CD4-positive, alpha-beta T cell treated with Interferon gamma for 1 hour (primary cell): ENCODE measurements around the gene SNX19.
"Not testable (repeated sequence)": the region's sequence is repeated elsewhere in the genome, so short reads cannot be mapped to it uniquely, and the experiment has no call there.

ENCODE experiments used
- DNase-seq: peaks from one replicate; pipeline ENCODE4 v3.0.0-alpha.2; 2020

Gene SNX19, protein sequence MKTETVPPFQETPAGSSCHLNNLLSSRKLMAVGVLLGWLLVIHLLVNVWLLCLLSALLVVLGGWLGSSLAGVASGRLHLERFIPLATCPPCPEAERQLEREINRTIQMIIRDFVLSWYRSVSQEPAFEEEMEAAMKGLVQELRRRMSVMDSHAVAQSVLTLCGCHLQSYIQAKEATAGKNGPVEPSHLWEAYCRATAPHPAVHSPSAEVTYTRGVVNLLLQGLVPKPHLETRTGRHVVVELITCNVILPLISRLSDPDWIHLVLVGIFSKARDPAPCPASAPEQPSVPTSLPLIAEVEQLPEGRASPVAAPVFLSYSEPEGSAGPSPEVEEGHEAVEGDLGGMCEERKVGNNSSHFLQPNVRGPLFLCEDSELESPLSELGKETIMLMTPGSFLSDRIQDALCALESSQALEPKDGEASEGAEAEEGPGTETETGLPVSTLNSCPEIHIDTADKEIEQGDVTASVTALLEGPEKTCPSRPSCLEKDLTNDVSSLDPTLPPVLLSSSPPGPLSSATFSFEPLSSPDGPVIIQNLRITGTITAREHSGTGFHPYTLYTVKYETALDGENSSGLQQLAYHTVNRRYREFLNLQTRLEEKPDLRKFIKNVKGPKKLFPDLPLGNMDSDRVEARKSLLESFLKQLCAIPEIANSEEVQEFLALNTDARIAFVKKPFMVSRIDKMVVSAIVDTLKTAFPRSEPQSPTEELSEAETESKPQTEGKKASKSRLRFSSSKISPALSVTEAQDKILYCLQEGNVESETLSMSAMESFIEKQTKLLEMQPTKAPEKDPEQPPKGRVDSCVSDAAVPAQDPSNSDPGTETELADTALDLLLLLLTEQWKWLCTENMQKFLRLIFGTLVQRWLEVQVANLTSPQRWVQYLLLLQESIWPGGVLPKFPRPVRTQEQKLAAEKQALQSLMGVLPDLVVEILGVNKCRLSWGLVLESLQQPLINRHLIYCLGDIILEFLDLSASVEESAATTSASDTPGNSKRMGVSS

DNA sequence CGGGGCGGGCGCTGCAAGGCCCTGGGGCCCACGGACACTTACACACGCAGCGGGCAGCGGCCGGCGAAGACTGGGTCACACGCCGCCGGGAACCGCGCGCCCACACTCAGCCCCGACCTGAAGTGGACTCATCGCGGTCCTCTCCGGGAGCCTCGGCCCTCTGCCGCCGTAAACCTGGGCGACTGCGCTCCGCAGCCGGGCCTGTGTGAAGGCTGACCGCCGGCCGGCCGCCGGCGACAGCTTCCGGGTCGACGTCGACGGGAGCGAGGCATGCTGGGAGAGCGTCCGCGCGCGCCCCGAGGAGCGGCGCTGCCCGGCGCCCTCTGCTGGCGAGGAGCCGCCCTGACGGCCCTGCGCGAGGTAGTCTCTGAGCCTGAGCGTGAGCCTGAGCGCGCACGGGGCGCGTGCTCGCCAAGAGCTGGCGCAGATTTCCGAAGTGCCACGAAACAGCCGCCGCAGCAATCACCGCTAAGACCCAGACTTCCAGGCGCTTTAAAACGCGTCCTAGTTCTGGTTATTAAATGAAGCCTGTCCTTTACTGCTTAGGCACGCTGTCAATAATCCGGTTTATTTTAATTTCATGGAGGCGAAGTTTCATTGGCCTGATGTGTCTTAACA lies at the start of gene SNX19:
SNX19 (minus strand) TSS at position 242 of the 618 bp plus-strand sequence. CDS start 540 bp downstream, outside the sequence.
- peak; percentile 90 for DNase-seq

DNA sequence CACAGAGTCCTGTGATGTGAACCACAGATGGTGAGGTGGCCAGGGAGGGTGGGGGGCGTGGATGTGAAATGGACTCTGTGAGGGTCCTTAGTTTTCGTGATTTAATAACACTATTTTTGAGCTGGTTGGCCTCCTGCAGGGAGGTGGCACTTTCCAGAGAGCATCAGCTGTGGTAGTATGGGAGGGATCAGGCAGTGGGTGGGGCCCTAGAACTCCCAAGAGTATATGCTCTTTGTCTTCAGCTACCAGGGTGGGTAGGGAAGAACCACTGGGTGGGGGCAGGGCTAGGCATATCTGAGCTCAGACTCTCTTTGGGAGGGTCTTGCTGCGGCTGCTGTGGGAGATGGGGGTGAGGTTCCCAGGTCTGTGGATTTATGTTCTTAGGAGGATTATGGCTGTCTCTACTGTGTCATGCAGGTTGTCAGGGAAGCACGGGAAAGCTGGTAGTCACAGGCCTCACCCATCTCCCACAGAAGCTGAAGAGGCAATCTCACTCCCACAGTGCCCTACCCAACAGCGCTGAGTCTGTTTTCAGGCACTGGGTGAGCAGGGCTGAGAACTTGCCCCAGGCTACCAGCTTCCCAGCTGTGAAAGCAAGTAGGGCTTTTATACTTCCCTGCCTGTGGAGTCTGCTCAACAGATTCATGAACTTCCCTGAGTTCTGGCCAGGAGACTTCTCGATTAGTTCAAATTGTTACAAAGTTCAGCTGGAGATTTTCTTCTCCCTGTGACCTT lies 47.9 kb upstream of the SNX19 start:
- DNase-seq: no peak

DNA sequence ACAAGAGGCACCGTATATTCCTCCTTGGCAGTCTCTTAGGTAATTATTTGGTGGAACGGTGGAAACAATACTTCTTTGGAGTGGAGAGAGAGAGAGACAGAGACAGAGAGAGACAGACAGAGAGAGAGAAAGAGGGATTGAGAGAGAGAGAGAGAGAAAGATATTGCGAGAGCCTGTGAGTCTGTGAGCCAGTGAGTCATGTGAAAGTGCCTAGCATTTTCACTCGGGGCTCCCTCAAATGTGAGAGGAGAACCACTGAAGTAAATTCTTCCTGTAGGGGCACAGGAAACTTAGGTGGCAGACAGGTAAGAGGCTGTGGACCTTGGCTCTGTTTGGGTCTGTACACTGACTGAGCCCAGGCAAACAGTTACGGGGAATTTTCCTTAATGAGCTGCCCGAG lies 31.6 kb upstream of the SNX19 start:
- DNase-seq: no peak

DNA sequence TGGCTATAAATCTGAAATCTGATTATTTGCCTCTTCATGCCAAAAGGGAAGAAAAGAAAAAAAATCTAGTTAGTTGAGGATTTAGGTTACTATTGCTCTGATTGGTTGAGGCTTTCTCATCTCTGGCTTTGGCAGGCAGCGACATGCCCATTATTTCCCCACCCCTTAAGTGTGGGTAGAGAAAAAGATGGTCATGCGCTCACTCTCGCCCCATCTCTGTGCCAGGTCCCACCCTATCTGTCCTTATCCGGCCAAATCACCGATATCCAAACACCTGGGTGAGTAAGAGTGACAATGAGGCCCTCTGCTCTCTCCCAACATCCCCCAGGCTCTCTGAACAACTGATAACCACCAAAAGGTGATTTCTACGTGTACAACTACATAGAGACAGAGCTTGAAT lies 31.2 kb upstream of the SNX19 start:
- no peak for DNase-seq

DNA sequence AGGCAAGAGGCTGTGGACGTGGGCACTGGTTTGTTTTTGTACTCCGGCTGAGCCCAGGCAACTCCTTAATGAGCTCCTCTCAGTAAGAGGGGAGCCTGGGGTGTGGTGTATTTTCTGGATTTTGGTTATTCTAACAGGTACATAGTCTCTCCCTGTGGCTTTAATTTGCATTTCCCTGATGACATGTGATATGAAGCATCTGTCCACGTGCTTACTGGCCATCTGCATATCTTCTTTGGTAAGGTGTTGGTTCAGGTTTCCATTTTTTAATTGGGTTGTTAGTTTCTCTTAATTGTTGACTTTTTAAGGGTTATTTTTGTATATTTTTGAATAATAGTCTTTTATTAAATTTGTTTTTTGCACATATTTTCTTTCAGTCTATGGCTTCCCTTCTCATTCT lies 30.8 kb upstream of the SNX19 start:
- no peak for DNase-seq

DNA sequence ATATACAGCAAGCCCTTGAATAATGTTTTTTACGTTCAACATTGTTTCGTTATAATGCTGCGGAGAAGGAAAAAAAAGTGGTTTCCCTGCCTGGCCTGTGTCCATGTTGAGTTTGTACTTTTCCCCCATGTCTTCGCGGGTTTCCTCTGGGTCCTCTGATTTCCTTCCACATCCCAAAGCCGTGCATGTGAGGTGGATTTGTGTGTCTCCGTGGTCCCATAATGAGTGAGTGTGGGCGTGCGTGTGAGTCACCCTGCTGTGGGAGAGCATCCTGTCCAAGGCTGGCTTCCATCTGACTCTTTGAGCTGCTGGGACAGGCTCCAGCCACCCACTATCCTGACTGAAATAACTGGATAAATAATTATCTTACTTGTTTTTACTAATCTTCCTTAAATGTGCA lies 29.6 kb upstream of the SNX19 start:
- DNase-seq: no peak

DNA sequence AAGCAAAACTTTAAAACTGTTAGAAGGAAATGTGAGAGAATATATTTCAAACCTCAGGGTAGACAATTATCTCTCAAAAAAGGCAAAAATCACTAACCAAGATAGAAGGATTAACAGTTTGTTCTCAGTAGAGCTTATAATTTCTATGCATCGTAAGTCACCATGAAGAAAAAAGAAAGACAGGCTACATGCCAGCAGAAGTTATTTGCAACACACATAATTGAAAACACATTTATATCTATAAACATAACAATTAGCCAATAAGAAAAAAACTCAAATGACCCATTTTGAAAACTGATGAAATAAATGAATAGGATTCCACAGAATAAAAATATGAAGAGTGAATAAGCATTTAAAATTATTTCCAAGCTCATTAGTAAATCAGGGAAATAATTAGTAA lies 24.4 kb upstream of the SNX19 start:
- DNase-seq: no peak

DNA sequence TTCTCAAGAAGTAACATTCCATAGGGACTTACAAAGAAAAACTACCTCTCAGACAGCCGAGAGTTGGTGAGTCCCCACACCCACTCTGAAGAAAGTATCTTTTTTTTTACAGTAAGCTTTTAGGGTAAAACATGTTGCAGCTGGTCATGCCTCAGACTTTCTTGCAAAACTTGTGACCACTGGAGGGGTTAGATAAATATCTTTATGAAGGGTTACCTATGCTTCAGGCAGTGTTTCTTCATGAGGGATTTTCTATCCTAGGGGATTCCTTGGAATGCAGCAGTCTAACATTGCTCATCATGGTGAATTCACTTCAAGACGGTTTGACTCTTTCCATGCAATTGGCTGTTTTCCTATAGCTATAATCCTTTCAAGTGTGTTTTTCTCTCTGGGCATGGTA lies 20.8 kb upstream of the SNX19 start:
- no peak for DNase-seq

DNA sequence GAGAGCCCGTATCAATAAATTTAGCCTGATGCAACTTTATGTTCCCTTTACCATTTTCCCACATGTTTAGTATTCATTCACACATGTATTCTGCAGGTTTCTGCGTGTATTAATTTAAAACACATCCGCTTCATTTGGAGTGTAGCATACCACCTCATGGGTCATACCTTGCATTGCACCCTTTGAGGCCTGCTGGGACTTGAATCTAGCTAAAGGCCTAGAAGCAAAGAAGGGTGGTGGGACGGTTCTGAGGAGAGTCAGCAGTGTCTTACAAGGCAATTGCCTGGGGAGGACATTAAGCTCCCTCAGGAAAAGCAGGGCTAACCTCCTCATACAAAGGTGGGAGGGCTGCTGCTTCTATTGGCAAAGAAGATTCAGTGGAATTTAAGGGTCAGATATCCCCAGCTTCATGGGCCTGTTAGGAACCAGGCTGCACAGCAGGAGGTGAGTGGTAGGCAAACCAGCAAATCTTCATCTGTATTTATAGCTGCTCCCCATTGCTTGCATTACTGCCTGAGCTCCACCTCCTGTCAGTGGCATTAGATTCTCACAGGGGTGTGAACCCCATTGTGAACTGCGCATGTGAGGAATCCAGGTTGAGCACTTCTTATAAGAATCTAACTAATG lies 15.9 kb upstream of the SNX19 start:
- DNase-seq: no peak

DNA sequence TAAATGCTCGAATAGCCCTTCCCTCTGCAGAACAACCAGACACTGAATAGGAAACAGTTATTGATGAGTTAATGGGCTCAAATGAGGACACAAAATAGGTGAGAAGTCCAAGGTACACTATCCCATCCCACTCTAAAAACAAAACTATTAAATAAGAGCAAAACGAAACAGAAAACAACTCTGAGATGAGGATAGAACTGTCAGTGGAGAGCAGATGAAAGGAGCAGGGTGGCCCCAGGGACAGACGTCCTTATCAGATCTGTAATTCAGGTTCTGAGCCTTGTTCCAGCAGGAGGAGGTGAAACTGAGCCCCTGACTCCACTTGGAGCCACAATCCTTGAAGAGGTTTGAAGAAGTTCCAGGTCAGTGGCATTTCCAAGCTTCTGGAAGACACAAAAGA lies 8.5 kb upstream of the SNX19 start:
- no peak for DNase-seq

DNA sequence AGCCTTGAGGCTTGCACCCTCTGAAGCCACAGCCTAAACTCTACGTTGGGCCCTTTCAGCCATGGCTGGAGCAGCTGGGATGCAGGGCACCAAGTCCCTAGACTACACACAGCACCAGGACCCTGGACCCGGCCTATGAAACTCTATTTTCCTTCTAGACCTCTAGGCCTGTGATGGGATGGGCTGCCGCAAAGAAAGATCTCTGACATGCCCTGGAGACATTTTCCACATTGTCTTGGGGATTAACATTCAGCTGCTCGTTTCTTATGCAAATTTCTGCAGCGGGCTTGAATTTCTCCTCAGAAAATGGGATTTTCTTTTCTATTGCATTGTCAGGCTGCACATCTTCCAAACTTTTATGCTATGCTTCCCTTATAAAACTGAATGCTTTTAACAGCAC lies 4.3 kb upstream of the SNX19 start:
- DNase-seq: not testable (repeated sequence)

DNA sequence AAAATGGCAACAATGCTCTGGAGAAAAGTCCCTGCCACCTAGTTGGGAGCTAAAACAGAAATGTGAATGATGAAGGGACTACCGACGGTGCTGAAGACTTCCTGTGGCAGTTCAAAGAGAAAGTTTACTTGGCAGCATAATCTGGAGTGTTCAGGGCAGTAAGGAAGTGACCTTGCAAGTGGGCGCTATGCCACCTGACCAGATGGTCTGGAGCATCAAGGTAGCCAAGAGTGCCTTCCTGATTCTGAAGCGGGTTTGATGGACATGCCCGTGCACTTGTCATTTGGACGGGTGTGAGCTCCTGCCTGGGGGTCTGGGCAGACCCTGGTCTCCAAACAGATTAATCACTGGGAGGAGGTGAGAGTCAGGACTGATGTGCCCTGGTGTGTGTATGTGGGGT lies 1.8 kb upstream of the SNX19 start:
- no peak for DNase-seq

DNA sequence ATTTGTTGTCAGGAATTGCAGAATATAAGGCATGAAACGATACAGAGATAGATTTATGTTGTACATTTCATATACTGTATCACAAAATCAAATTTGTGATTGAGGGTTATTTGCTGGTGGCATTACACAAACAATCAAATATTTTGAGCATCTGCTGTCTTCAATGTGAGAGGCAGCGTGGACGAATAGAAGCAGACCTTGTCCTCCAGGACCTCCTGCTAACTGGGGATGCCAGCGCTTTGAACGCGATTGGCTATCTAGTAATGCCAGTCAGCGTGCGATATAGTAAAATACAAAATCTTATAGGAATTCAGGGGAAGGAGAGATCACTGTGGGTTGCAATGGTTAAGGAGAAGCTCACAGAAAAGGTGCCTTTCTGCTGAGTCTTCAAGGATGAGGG lies 631 bp upstream of the SNX19 start:
- no peak for DNase-seq

DNA sequence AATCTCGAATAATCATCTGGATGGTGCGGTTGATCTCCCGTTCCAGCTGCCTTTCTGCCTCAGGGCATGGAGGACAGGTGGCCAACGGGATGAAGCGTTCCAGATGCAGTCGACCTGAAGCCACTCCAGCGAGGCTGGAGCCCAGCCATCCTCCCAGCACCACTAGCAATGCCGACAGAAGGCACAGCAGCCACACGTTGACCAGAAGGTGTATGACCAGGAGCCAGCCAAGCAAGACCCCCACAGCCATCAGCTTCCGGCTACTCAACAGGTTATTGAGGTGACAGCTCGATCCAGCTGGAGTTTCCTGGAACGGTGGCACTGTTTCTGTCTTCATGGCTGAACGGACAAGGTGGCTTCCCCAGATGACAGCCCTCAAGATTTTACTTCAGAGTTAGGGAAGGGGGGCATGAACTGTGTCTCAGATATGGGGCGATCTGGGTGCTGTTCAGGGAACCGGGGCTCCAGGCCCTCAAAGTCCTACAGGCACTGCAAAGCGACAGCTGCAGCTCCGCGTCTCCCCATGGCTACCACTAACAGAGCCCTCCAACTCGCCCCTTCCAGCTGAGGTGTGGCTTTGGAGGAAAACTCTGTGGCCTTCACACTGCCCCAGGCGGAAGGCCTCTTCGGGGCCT lies 559 bp downstream of the SNX19 start:
- DNase-seq: peak; percentile 3

DNA sequence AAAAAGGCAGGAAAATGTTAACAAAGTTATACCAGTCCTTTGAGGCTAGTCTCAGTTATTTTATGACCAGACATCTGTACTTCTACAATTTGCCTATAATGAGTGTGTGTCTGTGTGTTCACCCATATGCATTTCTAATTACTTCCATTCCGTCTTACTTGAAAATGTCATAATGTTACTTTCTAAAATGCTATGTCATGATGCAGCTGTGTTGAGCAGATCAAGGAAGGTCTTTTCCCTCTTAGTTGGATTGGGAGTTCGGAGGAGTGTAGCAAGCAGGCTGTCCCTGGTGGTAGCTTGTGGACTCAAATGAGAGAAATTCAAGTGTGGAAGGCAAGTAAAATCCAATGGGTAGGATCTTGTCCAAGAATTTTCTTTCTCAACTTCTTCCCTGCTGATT lies 3.0 kb downstream of the SNX19 start:
- DNase-seq: no peak

DNA sequence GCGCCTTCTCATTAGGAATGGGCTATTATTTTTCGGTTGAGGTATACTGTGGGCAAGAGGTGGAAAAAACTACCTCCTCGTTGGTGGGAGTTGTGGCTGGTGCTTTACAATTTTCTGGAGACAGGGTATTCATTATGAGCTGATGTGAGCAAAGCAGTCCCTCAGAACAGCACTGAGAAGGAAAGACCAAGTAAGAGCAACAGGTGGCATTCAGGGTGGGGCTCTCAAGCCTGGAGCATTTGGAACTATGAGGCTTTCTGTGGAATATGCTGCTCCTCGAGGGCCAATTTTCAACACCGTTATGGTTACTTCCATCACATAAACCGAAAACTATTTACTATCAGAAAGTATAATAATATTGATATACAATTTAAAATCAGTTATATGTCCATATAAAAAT lies 3.7 kb downstream of the SNX19 start:
- DNase-seq: no peak

DNA sequence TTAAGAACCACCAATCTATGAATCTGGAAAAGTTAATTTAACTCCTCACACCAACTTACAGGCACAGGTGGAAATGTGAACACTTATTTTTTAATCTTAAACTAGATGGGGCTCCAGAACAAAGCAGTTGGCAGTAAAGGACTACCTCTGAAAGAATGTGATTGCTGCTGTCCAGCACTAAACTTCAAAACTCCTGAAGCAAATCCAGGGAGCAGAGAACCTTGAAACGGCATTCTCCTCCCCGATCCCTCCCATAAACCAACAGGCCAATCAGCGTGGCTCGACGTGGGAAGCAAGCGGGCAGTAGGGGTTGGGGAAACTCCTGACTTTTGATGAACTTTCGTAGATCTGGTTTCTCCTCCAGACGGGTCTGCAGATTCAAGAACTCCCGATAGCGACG lies 5.0 kb downstream of the SNX19 start:
- DNase-seq: no peak

DNA sequence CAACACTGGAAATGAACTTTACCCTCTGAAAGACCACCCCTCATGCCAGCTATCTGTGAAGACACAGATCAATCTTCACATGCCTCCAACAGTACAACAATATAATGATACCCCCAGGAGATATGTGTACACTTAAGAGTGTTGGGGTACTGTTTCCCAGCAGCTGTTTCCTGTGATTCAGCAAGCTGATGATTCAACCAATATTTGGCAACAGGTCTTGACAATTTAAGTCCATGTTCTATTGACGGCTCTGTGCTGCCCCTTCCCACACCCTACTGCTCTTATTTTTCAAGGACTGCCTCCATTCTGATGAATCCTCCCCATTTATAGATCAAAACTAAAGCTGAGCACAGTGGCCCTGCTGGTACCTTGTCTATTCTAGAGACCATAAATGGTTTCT lies 6.6 kb downstream of the SNX19 start:
- no peak for DNase-seq

DNA sequence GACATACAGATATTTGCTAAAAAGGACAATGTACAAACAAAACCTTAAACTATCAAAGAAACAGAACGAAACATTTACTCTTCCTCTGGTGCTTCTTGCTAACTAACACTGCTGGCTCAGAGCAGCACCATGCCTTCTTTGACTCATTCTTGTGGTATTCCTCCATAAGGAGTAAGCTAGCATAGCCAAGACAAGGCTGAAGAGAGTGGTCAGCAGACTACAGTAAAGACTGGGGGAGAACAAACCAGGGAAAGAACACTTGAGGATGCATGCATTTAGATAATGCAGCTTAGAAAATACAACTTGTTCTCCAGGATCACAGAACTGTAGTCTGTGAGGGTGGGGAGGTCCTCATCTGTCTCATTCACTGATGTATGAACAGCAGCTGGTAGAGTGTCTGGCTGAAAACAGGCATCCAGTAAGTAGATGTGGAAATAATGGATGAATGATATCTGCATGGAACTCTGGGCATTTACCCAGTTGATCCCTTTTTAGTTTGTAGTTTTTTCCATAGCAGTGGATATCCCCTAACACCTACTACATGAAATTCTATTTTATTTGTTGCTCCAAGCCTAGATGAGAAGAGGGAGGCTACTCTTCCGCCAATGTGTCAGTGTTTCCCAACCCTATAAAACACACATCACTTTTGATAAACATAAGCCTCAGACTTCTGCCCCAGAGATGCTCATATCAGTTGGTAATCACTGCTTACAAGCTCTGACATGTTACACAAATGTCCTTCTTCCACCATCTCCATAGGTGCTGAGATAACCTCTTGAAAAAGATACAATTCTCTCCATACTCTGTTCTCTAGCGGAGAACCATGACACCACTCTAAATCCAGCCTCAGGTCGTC lies 7.3 kb downstream of the SNX19 start:
- no peak for DNase-seq

DNA sequence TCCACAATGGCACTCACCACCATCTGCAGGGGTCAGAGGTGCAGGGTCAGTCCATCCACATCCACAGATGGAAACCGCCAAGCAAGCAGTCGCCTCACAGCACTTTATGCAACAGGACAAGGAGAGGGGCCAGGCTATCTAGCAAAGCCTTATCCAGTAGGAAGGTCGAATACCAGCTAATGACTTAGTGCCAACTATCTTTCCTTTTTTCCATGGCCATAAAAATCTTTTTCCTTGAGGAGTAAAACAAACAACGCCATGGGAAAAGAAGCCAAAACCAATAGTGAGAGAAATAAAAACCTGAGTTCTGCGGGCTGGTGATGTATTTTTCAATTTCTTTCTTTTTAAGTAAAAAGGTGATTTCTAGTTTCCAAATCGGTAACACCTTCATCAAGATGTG lies 8.2 kb downstream of the SNX19 start:
- DNase-seq: no peak

DNA sequence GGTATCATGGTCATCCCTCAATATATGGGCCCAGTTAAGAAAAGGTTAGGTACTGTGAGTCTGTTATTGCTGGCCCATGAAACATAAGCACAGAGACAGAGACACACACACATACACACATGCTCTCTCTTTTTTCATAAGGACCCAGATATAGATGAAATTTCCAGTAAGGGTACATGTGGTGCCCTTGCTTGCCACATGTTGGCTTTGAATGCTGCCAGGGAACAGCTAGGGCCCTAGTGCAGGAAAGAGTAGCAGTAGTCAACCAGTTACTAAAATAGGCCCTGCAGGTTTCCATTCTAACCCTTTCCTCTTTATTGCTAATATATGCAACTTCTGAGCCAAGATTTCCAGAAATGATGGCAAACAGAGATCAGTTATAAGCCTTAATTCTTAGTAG lies 9.1 kb downstream of the SNX19 start:
- no peak for DNase-seq
